IgD-negative memory B cell (primary cell): Measurements from ENCODE around the gene KNSTRN. TPM values are rescaled to one million over a fixed set of nuclear protein-coding genes. Genes with fewer than 3 reads are reported as not detected.

Source experiments
- H3K27ac Mint-ChIP-seq, 3 donors: one replicate each; pipeline ENCODE4 v1.8.0; 2020 to 2022; ENCODE audit warnings: mild to moderate bottlenecking in 3 of 3, mixed read lengths in 3 of 3, moderate library complexity in 1 of 3
- H3K27me3 Mint-ChIP-seq: one replicate; pipeline ENCODE4 v1.8.0; 2021; ENCODE audit warnings: mixed read lengths
- H3K36me3 Mint-ChIP-seq: one replicate; pipeline ENCODE4 v1.8.0; 2020; ENCODE audit warnings: mild to moderate bottlenecking, mixed read lengths
- H3K4me1 Mint-ChIP-seq, 3 donors: one replicate each; pipeline ENCODE4 v1.8.0; 2020 to 2022; ENCODE audit warnings: mixed read lengths in 3 of 3, mild to moderate bottlenecking in 1 of 3
- H3K4me3 Mint-ChIP-seq, 4 donors: one replicate each; pipeline ENCODE4 v1.8.0; 2020 to 2022; ENCODE audit warnings: mild to moderate bottlenecking in 4 of 4, mixed read lengths in 4 of 4, moderate library complexity in 3 of 4
- H3K9me3 Mint-ChIP-seq, 3 donors: one replicate each; pipeline ENCODE4 v1.8.0; 2020 to 2021; ENCODE audit warnings: mixed read lengths in 3 of 3, mild to moderate bottlenecking in 1 of 3
- polyA plus RNA-seq: library from polyadenylated mRNA; unstranded; fragments of 300-500 nt; fragmentation: Illumina TruSeq; gene quantifications from one replicate; pipeline ENCODE4 v1.2.3, GENCODE V29; 2021

Gene KNSTRN
- polyA plus RNA-seq = 4.6 TPM

- H3K4me1 Mint-ChIP-seq = peaks cover 9 to 17% (median 13%) of the 10 kb centered on the region in 3 donors
- H3K36me3 Mint-ChIP-seq = no peaks in the 10 kb centered on the region
- H3K4me3 Mint-ChIP-seq = peak within 1 kb of the TSS; percentile 94 to 99 (median 97)
- H3K27me3 Mint-ChIP-seq = no peaks in the 10 kb centered on the region
- peak within 1 kb of the TSS; percentile 19 to 85 (median 47) for H3K27ac Mint-ChIP-seq
- H3K9me3 Mint-ChIP-seq = no peaks in the 10 kb centered on the region
Observed at GRCh38 chr15:40382580-40383456, at the start of gene KNSTRN. Gene KNSTRN, plus strand, starts transcription at chr15:40382721. Its CDS starts 115 bp downstream, at chr15:40382836.

GRCh38 chr15:40333922-40334492 is 48.5 kb upstream of the KNSTRN start:
- Mint-ChIP-seq H3K36me3 (peaks cover 1% of the 10 kb centered on the region), H3K4me3 (peak overlapping the region in 2 of 4 donors; percentile 67 to 70), H3K27ac (no peak overlapping the region), H3K9me3 (no peaks in the 10 kb centered on the region), H3K27me3 (peaks cover 3% of the 10 kb centered on the region), H3K4me1 (peaks cover 4 to 12% (median 12%) of the 10 kb centered on the region in 3 donors)

GRCh38 chr15:40334541-40334940 is 48.0 kb upstream of the KNSTRN start:
- Mint-ChIP-seq H3K4me1 (peaks cover 4 to 12% (median 12%) of the 10 kb centered on the region in 3 donors), H3K9me3 (no peaks in the 10 kb centered on the region), H3K27me3 (peaks cover 3% of the 10 kb centered on the region), H3K4me3 (peak overlapping the region in 1 of 4 donors; percentile 67), H3K27ac (no peak overlapping the region), H3K36me3 (no peaks in the 10 kb centered on the region)

GRCh38 chr15:40334941-40335795 is 47.4 kb upstream of the KNSTRN start:
- Mint-ChIP-seq H3K4me3 (peak overlapping the region in 2 of 4 donors; percentile 21 to 81), H3K27me3 (peaks cover 3% of the 10 kb centered on the region), H3K27ac (no peak overlapping the region)

GRCh38 chr15:40335938-40336743 is 46.4 kb upstream of the KNSTRN start:
- Mint-ChIP-seq H3K4me3 (no peak overlapping the region), H3K4me1 (peaks cover 4 to 12% (median 12%) of the 10 kb centered on the region in 3 donors), H3K27me3 (peaks cover 3% of the 10 kb centered on the region), H3K36me3 (no peaks in the 10 kb centered on the region), H3K9me3 (no peaks in the 10 kb centered on the region), H3K27ac (no peak overlapping the region)

More at GRCh38 chr15:40334941-40335795, 47.4 kb upstream of the KNSTRN start:
- Mint-ChIP-seq H3K9me3 (no peaks in the 10 kb centered on the region), H3K4me1 (peaks cover 4 to 12% (median 12%) of the 10 kb centered on the region in 3 donors), H3K36me3 (no peaks in the 10 kb centered on the region)

- H3K36me3 Mint-ChIP-seq = no peaks in the 10 kb centered on the region
- H3K27ac Mint-ChIP-seq = no peak overlapping the region
- peaks cover 4 to 12% (median 12%) of the 10 kb centered on the region in 3 donors for H3K4me1 Mint-ChIP-seq
- H3K4me3 Mint-ChIP-seq = no peak overlapping the region
- no peaks in the 10 kb centered on the region for H3K9me3 Mint-ChIP-seq
- H3K27me3 Mint-ChIP-seq = peaks cover 3% of the 10 kb centered on the region
Observed at GRCh38 chr15:40336744-40337122, 45.8 kb upstream of the KNSTRN start.

- Mint-ChIP-seq H3K9me3 (no peaks in the 10 kb centered on the region), H3K27me3 (peaks cover 3% of the 10 kb centered on the region), H3K27ac (no peak overlapping the region), H3K4me1 (peaks cover 4 to 12% (median 12%) of the 10 kb centered on the region in 3 donors), H3K36me3 (no peaks in the 10 kb centered on the region), H3K4me3 (peak overlapping the region in 1 of 4 donors; percentile 65)
Observed at GRCh38 chr15:40337597-40337996, 44.9 kb upstream of the KNSTRN start.

- H3K27ac Mint-ChIP-seq = peak overlapping the region in 1 of 3 donors; percentile 26
- no peaks in the 10 kb centered on the region for H3K9me3 Mint-ChIP-seq
- H3K4me1 Mint-ChIP-seq = peaks cover 4 to 12% (median 12%) of the 10 kb centered on the region in 3 donors
- H3K27me3 Mint-ChIP-seq = peaks cover 3% of the 10 kb centered on the region
- no peaks in the 10 kb centered on the region for H3K36me3 Mint-ChIP-seq
- peak overlapping the region in 2 of 4 donors; percentile 65 to 74 for H3K4me3 Mint-ChIP-seq
Observed at GRCh38 chr15:40338041-40338657, 44.4 kb upstream of the KNSTRN start.

- Mint-ChIP-seq H3K36me3 (no peaks in the 10 kb centered on the region), H3K27ac (no peak overlapping the region), H3K4me1 (peaks cover 4 to 7% (median 5%) of the 10 kb centered on the region in 3 donors), H3K9me3 (no peaks in the 10 kb centered on the region), H3K4me3 (no peak overlapping the region), H3K27me3 (peaks cover 3% of the 10 kb centered on the region)
Observed at GRCh38 chr15:40338921-40339620, 43.5 kb upstream of the KNSTRN start.

- Mint-ChIP-seq H3K27ac (no peak overlapping the region), H3K36me3 (no peaks in the 10 kb centered on the region)
Observed at GRCh38 chr15:40339621-40339945, 42.9 kb upstream of the KNSTRN start.

GRCh38 chr15:40340038-40340739 is 42.3 kb upstream of the KNSTRN start:
- H3K4me1 Mint-ChIP-seq = peaks cover 2 to 7% (median 4%) of the 10 kb centered on the region in 3 donors
- no peaks in the 10 kb centered on the region for H3K36me3 Mint-ChIP-seq
- no peak overlapping the region for H3K4me3 Mint-ChIP-seq
- H3K27ac Mint-ChIP-seq = no peak overlapping the region
- H3K27me3 Mint-ChIP-seq = peaks cover 2% of the 10 kb centered on the region
- H3K9me3 Mint-ChIP-seq = no peaks in the 10 kb centered on the region

More at GRCh38 chr15:40339621-40339945, 42.9 kb upstream of the KNSTRN start:
- no peak overlapping the region for H3K4me3 Mint-ChIP-seq
- peaks cover 2% of the 10 kb centered on the region for H3K27me3 Mint-ChIP-seq
- no peaks in the 10 kb centered on the region for H3K9me3 Mint-ChIP-seq
- H3K4me1 Mint-ChIP-seq = peaks cover 2 to 6% (median 4%) of the 10 kb centered on the region in 3 donors

- H3K36me3 Mint-ChIP-seq = no peaks in the 10 kb centered on the region
- H3K4me1 Mint-ChIP-seq = peaks cover 2 to 7% (median 4%) of the 10 kb centered on the region in 3 donors
- no peak within 1 kb of the TSS for H3K4me3 Mint-ChIP-seq
- no peaks in the 10 kb centered on the region for H3K9me3 Mint-ChIP-seq
- peak within 1 kb of the TSS in 1 of 3 donors; percentile 9 for H3K27ac Mint-ChIP-seq
- H3K27me3 Mint-ChIP-seq = peaks cover 2% of the 10 kb centered on the region
Observed at GRCh38 chr15:40340740-40341400, 41.7 kb upstream of the KNSTRN start, which contains the start of gene CCDC9B. Gene CCDC9B, minus strand, starts transcription at chr15:40340939. Its CDS starts 120 bp downstream, at chr15:40340819.
